ENCODE results near the gene DCTN5.

GRCh38 chr16:23608194-23608593 is 33.1 kb upstream of the DCTN5 start:
- TF ChIP-seq CTCF (IDR thresholded peaks at IDR 0.05 in 4 of 5, conservative IDR thresholded peaks at IDR 0.05 in 1 of 5) (no peak), POLR2A (IDR thresholded peaks at IDR 0.05) (no peak)

Data from gastrocnemius medialis (tissue), 4 donors.